HT-29 (cell line): ENCODE data around the gene RSL24D1. TPM values are rescaled to one million over a fixed set of nuclear protein-coding genes. Genes with fewer than 3 reads are reported as not detected.

ENCODE experiments used
- DNase-seq: peaks from one replicate; pipeline ENCODE4 v3.0.0-alpha.2; 2015; ENCODE audit warnings: low spot score
- total RNA-seq: library from RNA; depleted of rRNA; stranded (reverse); fragments of >200 nt; shearing (Covaris generic); gene quantifications from 2 replicates; pipeline ENCODE4 v1.2.3, GENCODE V29; 2014; rRNA removed

RSL24D1 gene
- 38.6 and 52.6 TPM in 2 replicates for total RNA-seq

GRCh38 chr15:55196458-55197361, at the start of gene RSL24D1:
RSL24D1 (minus strand) TSS chr15:55196941; CDS start chr15:55196890, 51 bp downstream.
- peak; percentile 99 for DNase-seq

- DNase-seq: no peak
Measured at GRCh38 chr15:55245059-55245458, 48.3 kb upstream of the RSL24D1 start.

GRCh38 chr15:55241891-55242290, 45.1 kb upstream of the RSL24D1 start:
- DNase-seq: no peak

GRCh38 chr15:55241186-55241585, 44.4 kb upstream of the RSL24D1 start:
- no peak for DNase-seq

DNA sequence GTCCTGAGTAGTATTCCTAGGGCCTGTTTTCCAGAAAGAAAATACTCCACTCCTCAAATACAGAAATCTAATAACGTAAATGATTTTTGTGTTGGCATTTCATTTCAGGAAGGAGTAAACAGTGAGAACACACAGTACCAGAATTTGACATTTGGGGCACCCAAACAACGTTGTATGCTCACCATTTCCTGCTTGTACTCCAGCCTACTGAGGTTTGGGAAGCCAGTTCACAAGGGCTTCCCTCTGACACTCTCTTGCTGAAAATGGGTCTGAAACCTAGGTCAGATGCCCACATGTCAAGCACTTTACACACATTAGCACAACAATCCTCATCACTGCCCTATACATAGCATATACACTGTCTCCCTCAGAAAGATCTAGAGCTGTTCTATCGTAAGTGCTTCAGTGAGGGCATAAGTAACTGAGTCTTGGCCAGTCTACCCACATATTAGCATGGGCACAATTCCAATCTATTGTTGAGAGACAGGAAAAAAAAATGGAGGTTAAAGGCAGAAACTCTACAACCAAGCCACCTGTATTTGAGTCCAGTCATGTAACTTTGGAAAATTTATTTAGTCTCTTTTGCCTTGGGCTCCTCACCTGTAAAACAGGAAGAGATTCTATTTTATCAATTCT, 43.5 kb upstream of the RSL24D1 start:
- no peak for DNase-seq

- no peak for DNase-seq
Measured at GRCh38 chr15:55239440-55240124, 42.8 kb upstream of the RSL24D1 start.

DNA sequence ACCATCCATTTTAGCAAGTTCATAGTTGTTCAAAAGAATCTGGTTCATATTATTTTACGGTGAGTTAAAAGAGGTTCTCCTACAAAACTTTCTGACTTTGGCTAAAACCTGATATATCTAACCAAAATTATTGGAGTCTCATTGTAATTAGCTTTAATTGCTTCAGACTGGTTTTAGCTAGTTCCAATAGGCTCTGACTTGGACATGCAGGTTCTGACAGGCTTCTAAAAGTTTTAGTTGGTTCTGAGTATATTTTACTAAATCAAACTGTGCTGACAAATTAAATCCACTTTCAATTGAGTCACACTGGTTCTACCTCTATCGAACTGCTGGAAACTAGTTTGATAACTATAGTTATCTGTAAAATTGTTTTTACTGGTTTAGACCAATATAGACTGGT, 42.1 kb upstream of the RSL24D1 start:
- no peak for DNase-seq

GRCh38 chr15:55237219-55238130, 40.7 kb upstream of the RSL24D1 start:
- peak; percentile 45 for DNase-seq

DNA sequence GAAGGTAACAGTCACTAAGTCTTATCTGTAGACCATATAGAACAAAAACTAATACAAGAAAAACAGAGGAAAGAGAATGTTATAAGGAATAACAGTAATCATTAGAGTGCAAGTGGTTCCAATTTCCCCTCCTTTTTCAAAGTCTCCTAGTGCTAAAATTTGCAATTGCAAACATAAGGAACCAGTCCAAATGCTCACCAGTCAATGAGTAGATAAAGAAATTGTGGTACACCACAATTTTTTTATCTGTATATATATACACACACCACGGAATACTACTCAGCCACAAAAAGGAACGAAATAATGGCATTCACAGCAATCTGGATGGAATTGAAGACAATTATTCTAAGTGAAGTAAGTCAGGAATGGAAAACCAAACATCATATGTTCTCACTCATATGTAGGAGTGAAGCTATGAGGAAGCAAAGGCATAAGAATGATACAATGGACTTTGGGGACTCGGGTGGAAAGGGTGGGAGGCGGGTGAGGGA, 38.9 kb upstream of the RSL24D1 start:
- no peak for DNase-seq

DNA sequence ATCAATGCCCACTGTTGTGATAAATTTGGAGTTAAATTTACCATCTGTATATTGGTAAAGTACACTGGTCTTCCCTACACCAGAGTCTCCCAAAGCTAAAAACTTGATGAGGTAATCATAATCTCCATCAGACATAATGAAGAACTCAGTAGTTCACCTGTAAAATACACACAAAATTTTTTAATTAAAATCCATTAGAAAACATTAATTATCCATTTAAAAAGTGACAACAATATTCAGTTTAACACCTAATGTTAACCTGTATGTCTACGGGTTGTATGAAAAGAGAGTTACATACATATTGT, 38.0 kb upstream of the RSL24D1 start:
- no peak for DNase-seq

DNA sequence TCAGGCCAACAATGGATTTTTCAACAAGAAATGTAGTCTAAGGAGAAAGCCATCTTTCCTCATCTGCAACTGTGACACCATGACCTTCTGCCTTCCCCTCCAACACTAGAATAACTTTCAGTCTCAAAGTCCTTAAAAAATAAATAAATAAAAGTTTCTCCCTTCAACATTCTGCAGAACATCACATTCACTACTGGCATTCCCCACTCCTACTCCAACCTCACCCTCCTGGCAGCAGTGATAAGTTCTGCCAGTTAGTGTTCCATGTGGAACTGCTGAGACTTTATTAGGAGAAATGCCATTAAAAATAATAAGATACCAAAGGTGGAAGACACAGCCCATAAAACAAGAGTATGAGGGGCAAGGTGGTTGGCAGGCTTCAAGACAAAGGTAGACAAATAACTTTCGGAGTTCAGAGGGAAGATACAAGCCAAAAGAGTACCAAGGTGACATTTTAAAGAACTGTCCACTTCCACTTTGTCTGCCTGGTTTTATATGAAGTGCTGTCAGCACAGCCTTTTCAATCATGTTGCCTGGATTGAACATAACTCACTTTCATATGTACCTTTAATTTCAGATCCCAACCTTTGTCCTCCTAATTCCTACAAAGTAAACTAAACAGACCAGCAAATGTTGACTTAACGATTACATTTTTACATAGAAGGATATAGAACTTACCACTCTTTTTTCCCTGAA, 37.5 kb upstream of the RSL24D1 start:
- DNase-seq: peak; percentile 34

GRCh38 chr15:55231455-55231854, 34.7 kb upstream of the RSL24D1 start:
- no peak for DNase-seq

- no peak for DNase-seq
Measured at GRCh38 chr15:55230953-55231352, 34.2 kb upstream of the RSL24D1 start.

DNA sequence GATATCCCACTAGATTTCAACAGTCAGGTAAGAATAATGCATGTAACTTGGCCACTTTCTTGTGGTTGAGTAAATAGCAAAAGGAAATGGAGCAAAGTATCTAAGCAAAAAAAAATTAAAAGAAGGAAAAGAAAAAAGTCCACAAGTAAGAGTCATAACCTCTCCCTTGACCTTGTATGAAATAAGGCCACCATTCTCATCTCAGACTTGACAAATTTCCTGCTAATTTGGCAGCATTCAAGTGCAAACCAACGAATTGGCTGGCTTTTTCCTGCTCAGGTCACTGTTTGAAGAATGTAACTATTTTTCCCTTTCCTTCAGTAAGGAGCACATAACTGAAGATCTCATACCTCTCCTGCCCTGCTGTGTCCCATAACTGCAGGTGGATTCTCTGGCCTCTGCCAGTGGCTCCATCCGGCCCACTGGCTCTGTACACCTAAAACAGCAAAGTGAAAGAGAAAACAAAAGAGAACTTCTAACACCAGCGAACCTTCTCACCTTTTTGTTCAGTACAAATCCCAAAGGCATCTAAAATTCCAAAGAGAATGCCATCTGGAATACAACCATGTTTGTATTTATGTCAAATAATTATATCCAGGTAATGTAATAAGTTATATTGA, 33.4 kb upstream of the RSL24D1 start:
- no peak for DNase-seq

- DNase-seq: no peak
Measured at GRCh38 chr15:55226127-55226526, 29.4 kb upstream of the RSL24D1 start.

GRCh38 chr15:55224892-55225291, 28.2 kb upstream of the RSL24D1 start:
- DNase-seq: no peak

DNA sequence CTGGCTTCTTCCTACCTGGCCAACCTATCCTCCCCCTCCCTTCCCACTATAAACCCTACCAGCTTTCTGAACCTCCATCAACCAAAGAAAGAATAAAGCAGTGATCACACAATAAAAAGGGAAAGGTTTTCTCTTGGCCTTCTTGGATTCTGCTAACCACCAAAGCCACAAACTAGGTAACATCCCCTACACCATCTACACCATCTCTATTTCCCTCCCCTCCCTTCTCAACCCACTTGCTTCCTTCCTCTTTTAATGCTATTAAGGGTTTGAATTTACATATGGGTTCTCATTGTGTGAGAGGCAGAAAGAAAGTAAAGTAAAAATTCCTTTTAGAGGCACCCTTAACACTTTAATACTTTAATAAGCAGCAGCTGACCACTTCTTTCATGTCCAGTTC, 25.8 kb upstream of the RSL24D1 start:
- no peak for DNase-seq

DNA sequence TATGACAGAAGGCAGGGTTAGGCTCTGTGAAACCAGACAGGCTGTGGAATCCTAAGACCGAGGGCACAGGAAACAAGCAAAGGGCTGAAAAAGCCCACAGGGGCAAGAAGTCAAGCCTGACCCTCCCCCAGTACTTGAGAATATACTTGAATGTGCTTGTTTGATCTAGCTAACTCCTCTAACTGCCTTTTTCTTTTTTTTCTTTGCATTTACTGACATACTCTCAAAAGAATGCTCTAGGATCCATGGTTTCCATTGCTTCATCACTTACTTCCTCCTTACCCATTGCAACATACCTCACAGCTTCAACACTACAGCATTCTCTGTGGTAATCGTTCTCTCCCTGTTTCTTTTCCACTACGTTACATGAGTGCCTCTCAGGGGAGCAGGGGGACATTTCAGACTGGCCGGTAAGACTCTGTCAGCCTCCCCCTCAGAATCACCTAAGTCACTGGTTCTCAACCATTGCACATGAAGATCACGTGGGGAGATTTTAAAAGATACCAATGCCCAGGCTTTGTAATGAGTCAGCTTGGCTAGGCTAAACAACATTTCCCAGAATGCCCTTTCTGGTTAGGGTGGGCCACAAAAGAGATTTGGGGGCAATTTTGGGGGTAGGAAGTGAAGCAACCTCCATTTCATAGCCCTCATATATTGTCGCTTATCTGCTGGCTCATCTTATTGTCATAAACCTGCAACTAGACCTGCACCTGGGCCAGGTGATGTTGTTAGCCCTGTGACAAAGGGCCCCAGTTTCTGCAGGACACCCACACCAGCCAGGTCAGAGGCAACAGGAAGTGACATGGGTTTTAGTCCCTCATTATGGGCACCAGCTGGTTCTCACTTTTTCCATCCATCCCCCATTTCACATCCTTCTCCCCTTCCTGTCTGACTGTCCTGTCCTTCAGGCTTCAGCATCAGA, 24.6 kb upstream of the RSL24D1 start:
- DNase-seq: peak; percentile 14

GRCh38 chr15:55220606-55221005, 23.9 kb upstream of the RSL24D1 start:
- DNase-seq: no peak
